MV-4-11 (cell line): ENCODE data around the gene ZNF436.
"Not testable (repeated sequence)": the region's sequence is repeated elsewhere in the genome, so short reads cannot be mapped to it uniquely, and the experiment has no call there.

Experiments
- DNase-seq: peaks from one replicate; lab custom pipeline; 2025; lab: John Stamatoyannopoulos, UW

The ZNF436 gene

DNA sequence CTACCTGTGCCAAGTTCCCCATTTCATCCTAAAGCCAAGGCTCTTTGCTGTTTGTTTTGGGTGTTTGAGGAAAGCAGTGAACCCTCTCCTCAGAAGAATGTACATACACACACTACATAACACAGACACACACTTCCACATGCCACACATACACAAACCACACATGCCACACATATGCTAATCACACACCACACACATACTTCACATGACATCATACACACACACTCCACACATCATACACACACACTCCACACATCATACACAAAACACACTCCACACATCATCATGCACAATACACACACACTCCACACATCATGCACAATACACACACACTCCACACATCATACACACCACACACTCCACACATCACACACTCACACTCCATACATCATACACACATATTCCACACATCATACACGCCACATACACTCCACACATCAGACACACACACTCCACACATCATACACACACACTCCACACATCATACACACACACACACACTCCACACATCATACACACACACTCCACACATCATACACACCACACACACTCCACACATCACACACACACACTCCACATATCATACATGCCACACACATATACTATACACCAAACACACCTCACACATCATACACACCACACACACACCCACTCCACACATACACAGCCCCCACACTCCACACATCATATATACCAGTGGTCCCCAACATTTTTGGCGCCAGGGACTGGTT, 22.7 kb upstream of the ZNF436 start:
- DNase-seq = no peak

DNA sequence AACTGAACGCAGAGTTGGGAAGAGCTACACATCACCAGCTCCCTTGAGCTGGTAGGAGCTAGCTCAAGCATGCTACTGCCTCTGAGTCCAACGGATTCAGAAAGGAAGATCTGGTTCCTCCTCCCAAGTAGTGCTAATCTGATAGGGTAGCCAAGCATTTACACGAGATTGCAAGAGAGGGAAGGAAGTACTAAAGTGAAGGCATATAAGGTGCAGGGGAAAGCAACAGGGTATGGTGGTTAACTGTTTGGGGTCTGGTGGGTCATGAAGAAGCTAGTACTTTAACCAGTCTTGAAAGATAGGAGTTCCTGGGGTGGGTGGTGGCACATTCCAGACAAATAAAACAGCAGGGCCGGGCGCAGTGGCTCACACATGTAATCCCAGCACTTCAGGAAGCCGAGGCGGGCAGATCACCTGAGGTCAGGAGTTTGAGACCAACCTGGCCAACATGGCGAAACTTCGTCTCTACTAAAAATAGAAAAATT, 20.2 kb upstream of the ZNF436 start:
- DNase-seq = peak; percentile 20

DNA sequence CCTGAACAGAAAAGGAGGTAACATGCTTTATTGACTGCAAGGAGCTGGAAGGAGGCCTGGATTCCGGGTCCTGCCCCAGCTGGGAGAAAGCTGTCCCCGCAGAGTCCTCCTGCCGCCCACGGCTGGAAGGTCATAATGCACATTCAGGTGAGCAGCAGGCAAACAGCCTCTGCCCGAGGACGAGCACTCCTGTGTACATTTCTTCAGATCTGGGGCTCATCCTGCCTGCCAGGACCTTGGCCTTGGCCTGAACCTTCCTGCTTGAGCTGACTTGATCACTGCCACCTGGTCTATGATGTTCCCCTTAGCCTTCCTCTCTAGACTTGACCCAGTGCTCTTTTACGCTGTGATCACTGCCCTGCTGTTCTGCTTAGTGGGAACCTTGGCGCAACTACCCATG, 17.9 kb upstream of the ZNF436 start:
- DNase-seq = no peak

DNA sequence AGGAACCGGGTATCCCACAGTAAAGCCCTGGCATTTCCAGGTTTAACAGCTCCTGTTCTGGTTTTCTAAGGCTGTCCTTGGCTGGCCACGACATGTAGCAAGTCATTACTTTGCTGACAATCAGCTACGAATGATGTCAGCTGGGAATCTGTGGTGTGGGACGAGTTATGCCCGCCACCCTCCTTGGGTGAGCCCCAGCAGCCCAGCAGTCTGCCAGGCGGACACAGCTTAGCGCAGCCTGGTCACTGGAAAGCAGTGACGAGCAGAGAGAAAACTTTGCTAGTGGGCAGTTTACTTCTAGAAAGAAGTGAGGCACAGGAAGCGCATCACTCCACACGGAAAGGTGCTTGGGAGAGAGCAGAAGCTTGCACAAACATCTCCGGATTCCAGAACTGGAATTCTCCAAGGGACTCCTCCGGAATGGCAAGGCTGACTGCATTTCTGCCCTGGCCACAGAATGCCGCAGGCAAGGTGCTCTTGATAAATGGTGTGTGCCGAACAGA, 15.5 kb upstream of the ZNF436 start:
- DNase-seq = no peak

DNA sequence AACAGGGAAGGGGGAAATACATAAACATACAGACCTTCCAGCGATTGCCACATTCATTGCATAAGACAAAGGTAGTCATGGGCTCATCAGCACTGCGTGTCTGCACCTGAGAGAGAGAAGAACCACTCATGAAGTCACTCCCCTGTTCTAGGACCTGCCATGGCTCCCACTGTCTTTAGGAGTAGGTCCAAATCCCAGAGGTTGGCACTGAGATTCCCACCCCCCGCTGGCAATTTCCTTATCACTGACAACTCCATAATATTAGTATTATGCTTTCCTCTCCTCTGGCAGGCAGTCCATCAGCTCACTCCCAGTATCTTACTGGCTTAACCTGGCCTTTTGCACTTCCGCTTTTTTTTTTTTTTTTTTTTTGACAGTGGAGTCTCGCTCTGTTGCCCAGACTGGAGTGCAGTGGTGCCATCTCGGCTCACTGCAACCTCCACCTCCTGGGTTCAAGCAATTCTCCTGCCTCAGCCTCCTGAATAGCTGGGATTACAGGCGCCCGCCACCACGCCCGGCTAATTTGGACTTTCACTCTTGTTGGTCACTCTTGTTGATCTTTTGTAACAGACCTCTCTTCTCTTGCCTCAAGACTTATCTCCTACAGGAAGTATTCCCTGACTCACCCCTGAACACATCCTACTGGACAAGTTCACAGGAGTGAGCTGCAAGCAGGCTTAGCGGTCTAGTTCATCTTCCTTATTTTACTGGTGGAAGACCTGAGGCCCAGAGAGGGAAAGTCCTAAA, 14.8 kb upstream of the ZNF436 start:
- peak; percentile 52 for DNase-seq

DNA sequence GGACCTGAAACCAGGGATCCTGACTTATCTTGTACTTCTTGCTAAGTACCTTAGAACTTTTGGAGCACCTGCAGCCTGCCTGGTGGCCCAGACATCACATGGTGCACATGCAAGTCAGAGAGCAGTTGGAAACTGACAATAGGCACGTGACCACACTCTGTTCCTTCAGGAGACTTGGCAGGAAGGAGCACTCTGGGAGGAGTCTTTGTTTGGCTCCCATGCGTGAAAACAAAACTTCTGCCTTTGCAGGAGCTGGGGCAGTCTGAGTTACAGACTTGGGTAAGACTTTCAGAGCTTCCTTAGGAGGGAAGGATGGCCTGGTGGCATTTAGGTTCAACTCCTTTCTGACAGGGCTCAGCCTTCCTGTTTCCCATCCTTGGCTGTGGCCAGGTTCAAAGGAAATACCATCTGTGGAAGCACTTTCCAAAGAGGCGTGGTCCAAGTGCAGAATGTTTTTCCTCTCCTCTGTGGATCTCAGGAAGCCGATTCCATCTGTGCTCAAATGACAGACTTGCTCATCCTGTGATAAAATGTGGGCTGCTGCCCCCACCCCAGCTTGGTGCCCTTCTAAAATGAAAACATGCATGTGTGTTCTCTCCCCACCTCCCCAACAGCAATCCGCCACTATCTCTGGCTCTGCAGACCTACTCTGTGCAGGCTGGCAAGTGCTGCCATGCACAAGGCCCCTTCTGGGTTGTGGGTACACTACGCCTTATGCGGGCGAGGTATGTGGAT, 14.1 kb upstream of the ZNF436 start:
- no peak for DNase-seq

DNA sequence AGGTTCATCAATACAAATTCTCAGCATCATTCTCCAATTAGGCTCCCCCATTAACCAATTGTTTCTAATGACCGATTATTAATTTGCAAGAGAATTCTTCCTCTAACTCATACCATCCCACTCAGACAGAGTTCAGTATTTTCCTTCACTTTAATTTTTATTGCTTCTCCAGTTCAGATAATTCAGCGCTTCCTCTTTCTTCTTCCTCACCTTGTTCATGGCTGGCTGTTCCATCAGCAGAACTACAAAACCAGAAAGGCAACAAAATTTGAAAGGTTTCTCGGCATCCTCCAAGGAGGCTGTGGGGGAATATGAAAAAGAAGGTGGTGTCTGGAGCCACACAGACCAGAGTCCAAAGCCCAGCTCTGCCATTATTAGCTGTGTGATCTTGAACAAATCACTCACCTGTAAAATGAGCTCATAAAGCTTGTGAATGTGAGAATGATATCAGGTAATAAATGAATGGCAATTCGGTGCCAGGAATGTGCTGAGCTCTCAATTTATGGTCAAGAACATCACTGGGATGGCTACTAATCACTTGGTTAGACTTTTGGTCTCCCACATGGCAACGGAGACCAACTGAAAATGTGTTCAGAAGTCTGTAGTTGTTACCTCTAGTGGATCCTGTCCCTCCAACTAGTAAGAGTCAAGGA, 11.7 kb upstream of the ZNF436 start:
- DNase-seq = no peak

DNA sequence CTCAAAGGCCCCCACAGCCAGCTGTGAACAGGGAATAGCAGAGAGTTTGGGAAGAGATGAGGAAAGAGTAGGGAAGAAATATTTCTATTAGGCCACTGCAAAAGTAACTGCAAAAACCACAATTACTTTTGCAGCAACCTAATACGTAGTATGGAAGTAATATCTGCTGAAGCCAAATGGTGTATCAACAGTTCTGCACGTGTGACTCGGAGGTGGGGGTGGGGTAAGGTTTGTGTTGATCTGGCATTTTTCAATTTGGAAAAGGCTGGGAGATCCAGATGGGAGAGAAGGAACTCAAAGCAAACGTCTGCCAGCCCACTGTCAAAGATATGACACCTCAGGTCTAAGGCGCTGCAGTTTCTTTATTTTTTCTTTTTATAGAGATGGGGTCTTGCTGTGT, 11.1 kb upstream of the ZNF436 start:
- DNase-seq = no peak

DNA sequence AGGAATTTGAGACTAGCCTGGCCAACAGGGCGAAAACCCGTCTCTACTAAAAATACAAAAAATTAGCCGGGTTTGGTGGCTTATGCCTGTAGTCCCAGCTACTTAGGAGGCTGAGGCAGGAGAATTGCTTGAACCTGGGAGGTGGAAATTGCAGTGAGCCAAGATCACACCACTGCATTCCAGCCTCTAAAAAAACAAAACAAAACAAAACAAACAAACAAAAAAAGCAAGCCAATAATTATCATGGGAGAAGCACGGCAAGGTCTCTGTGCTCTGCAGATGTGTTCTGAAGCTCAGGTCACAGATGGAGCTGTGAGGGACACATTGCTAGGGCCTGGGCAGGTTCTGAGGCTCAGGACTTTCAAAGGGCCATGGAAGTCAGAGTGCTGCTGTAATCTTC, 10.6 kb upstream of the ZNF436 start:
- DNase-seq = not testable (repeated sequence)

DNA sequence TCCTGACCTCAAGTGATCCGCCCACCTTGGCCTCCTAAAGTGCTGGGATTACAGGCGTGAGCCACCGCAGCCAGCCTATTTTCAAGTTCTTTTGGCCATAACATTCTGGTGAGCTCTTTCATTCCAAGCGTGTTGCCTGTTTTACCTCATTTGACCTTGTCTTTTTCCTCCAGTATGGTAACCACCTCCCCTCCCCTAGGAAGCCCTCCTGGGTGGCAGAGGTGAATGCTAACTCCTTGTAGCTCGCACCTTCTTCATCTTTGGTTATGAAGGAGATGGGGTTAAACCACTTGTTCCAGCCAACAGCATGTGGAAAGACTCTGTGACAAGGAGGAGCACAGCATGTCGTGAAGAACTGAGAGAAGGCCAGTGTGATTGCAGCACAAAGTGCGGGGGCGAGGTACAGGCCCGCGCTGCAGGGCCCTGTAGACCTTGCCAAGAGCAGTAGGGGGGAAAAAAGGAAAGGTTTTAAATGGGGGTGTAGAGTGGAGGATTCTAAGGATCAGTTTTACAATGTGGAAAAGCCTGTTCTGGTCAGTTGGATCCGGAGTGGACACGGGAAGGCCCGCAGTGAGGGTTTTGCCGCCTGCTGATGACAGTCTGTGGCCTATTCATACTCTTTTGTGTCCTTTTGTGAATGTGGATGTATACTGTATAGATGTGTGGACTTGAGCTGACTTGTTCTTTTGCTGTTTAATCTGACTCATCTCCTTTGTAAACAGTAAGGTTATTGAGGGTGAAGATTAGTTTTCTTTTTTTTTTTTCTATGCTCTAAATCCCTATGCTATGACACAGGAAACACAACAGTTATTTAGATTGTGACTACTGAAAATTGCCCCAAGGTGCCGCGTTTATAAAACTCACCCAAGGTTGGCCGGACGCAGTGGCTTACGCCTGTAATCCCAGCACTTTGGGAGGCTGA, 7.5 kb upstream of the ZNF436 start:
- no peak for DNase-seq

DNA sequence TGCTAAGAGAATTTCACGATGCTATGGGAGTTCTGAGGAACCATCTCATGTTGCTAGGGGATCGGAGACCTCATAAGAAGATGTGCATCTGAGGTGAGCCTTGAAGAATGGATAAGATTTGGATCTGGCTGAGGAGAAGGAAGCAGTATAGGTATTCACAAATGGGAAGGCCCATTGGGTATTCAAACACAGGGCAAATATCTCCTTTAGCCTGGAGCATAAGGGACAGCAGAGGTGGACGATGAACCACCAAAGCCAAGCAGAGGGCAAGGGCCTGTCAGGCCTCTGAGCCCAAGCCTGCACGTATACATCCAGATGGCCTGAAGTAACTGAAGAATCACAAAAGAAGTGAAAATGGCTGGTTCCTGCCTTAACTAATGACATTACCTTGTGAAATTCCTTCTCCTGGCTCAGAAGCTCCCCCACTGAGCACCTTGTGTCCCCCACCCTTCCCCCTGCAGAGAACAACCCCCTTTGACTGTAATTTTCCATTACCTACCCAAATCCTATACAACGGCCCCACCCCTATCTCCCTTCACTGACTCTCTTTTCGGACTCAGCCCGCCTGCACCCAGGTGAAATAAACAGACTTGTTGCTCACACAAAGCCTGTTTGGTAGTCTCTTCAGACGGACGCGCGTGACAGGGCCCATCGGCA, 4.6 kb upstream of the ZNF436 start:
- DNase-seq = not testable (repeated sequence)

DNA sequence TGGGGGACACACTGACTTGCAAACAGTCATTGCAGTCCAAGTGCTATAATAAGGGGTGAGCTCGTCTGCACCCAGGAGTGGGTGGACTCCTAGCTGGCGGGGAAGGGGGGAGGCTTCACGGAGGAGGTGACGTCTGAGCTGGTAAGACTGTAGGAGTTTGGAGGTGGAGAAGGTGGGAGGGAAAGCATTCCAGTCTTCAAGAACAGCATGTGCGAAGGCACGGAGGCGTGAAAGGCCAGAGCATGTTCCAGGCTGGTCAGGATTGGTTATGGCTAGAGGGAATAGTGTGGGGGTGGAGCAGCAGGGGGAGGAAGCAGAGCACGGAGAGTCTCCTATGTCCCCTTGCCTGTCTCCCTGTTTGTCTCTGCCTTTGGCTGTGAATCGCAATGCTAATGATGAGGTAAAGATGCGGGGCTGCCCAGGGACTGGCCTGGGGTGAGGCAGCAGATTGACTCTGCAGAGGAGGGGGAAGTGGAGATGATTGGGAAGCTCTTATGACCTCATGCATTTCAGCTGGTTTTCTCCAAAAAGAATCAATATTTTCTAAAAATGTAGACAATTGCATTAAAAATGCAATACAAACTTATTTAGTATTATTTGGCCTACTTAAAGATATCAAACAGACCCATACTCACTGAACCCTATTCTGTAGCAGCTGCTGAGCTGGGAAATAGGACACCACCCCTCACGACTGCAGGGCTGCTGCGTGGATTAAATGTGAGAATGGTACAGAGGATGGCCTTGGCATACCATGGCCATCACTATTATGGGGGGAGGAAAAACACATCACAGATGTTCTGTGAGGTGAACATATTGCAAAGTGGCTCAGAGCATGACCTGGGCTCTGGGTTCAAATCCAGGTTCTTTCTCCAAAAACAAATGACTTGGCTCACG, 2.6 kb upstream of the ZNF436 start:
- DNase-seq = no peak

DNA sequence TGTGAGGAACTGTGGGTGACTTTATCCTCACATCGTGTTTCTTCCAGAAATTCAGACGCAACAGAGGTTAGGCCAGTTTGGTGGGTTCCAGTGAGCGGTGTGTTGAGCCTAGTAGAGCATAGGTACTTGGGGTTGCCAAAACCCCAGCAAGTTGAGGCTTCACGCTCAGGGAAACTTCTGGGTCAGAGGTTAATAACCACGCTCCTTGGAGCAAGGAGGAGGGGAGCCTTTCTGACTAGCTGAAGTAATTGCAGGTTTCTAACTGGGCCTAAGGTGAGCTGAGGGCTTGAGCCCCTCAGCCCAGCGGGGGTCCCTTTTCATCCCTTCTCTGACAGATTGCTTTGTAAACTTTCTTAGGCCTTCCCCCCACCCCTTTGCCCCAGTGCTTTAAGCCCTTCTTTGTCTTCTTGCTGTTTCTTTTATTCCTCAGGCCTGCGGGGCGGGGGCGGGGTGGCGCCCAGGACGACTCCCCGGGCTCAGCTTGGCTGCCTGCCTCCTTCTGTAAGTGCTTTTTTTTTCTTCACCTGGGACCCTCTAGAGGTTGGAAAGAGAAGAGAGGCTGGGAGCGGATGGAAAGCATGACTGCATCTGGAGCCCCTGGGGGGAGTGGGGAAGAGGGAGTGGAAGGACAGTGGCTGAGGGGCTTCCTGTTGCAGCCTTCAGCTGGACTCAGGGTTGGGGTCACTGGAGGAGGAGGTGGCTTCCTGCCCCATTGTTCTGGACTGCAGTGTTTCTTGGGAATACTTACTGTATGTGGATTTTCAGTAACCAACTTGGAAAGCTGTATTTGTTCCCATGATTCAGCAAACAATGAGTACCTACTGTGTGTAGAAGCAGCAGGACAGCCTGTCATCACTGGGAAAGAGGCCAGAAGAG, 1.3 kb upstream of the ZNF436 start:
- DNase-seq = no peak

DNA sequence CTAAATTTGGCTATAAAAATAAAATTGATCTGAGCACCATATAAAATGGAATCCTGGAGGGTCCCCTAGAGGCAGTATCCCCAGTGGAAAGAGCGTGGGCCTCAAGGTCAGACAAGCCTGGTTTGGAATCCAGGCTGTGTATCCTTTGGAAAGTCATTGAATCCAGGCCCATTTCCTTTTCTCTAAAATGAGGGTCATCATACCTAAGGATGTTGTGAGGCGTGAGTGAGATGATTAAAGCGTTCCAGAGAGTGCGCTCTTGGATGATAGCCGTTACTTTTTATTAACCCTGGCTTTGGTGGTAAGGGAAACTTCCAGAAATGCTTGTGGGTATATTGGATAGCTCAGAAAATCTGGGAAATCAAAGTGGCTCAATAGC, 683 bp upstream of the ZNF436 start:
- no peak for DNase-seq

DNA sequence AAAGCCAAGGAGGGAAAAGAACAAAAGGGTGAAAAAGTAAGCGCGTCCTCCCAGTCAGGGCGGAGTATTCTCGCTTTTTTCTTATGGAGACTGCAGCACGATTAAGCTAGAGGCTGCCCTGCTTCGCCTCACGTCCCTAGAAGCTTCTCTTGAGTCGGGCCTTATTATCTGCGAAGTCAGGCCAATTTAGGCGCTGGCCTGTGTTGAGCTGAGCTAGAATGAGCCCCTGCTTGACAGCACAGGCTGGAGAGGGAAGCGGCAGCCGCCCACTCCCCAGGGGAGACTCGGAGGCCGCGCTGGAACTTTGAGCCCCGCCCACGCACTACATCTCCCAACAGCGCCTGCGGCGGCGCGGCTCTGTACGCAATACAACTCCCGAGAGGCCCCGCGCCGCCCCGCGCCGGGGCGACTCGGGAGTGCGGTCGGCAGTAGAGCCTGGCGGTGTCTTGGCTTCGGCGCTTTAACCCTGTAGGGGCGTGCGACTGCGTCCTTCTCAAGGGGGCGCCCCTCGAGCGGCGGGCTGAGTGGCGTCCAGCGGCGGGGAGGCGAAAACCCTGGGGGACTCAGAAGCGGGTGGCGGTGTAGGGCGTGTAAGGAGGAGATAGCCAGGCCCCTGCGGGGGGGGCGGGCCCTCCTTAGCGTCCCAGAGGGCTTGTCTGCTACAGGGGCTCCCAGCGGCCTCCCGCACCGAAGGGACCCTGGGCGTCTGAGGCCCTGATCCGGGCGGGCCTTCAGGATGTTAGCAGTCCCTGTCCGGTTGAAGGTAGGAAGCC, 888 bp downstream of the ZNF436 start:
- peak; percentile 76 for DNase-seq

DNA sequence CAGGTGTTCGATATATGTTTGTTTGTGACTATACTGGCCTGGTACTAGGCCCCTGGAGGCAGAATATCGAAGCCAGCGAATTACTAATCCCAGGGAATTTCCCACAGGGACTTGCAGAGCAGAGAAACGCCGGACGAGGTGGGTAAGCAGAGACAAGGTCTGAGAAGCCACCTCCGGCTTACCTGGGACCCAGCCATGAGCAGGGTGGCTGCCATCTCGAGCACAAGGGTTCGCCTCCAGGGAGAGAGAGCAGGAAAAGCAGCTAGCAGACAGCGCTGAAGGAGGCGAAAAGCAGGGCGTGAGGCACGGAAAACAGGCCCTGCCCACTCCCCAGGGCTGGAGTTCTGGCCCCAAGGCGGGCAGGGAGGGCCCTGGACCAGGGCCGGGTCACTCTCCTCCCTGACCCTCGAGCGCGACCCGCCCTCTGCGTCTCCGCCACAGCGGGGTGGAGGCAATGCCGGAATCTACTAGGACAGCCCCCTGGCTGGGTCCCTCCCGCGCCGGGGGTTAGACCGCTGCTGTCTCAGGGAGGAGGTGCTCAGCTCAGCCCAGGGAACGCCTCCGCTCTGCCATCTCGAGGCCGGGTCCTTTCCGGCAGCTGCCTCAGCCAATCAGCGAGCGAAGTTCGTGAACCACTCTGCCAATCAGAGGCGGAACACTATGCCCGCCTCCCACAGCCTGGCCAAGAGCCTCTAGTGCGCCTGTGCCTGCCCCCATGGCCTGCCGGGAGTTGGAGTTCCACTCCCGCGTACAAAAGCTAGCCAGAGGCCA, 1.7 kb downstream of the ZNF436 start:
- peak; percentile 99 for DNase-seq

DNA sequence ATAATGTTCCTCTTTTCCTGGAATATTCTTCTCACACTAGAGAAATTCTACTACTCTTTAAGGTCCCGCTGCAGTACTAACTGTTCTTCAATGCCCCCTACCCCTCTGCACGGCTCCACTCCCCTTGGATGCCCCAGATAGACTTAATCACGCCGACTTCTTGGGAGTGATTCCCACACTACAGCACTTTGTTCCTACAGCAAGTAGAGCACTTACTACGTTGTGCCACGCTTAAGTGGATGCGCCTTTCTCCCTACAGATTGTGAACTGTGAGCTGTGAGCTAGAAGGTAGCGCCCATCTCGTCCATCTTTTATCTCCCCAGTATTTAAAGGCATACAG, 2.2 kb downstream of the ZNF436 start:
- no peak for DNase-seq
